ENCODE measurements around the gene RAD51B. TPM values are rescaled to one million over a fixed set of nuclear protein-coding genes. Genes with fewer than 3 reads are reported as not detected.

The RAD51B gene
- total and polyA plus RNA-seq, 2 experiments from 2014 or later = 10.1 to 18.0 TPM

- no peaks in the 10 kb centered on the region for H3K27me3 ChIP-seq
- no peak overlapping the region for H2AFZ ChIP-seq
- no peaks in the 10 kb centered on the region for H3K9me2 ChIP-seq (replicated peaks; ENCODE audit: insufficient read depth)
- peak overlapping the region; percentile 1 for H3K27ac ChIP-seq
- DNase-seq (ENCODE audit: low spot score) = no peak
- no peaks in the 10 kb centered on the region for H3K36me3 ChIP-seq (replicated peaks; ENCODE audit: insufficient read depth, low read depth)
- H3K9me3 ChIP-seq (ENCODE audit: low read depth) = no peaks in the 10 kb centered on the region
- no peaks in the 10 kb centered on the region for H4K20me1 ChIP-seq (ENCODE audit: insufficient read depth, poor library complexity, severe bottlenecking)
- H3K4me1 ChIP-seq (ENCODE audit: insufficient read depth) = peaks cover 41% of the 10 kb centered on the region
- TF ChIP-seq EZH2 (IDR thresholded peaks at IDR 0.05; ENCODE audit: borderline replicate concordance) (no peak), CTCF (IDR thresholded peaks at IDR 0.05; ENCODE audit: poor library complexity) (no peak), EZH2phosphoT487 (IDR thresholded peaks at IDR 0.05; ENCODE audit: low read depth, severe bottlenecking, unreplicated experiment) (no peak)
- H3K4me3 ChIP-seq = no peak overlapping the region
- H3K4me2 ChIP-seq = no peak overlapping the region
- 96% methylated on average over 5 of the region's 5 CpGs for WGBS (ENCODE audit: low lambda C conversion rate, missing lambda C conversion rate)
- no peaks in the 10 kb centered on the region for H3K79me2 ChIP-seq
Measured at GRCh38 chr14:68159701-68160633, 340.4 kb downstream of the RAD51B start.

GRCh38 chr14:68160779-68161546 is 341.4 kb downstream of the RAD51B start:
- H3K79me2 ChIP-seq = no peaks in the 10 kb centered on the region
- 78% methylated on average over 4 of the region's 4 CpGs for WGBS (ENCODE audit: low lambda C conversion rate, missing lambda C conversion rate)
- H3K36me3 ChIP-seq (replicated peaks; ENCODE audit: insufficient read depth, low read depth) = no peaks in the 10 kb centered on the region
- DNase-seq (ENCODE audit: low spot score) = no peak
- H3K4me3 ChIP-seq = no peak overlapping the region
- peaks cover 50% of the 10 kb centered on the region for H3K4me1 ChIP-seq (ENCODE audit: insufficient read depth)
- TF ChIP-seq CTCF (IDR thresholded peaks at IDR 0.05; ENCODE audit: poor library complexity) (no peak), EZH2 (IDR thresholded peaks at IDR 0.05; ENCODE audit: borderline replicate concordance) (no peak), EZH2phosphoT487 (IDR thresholded peaks at IDR 0.05; ENCODE audit: low read depth, severe bottlenecking, unreplicated experiment) (no peak)
- H4K20me1 ChIP-seq (ENCODE audit: insufficient read depth, poor library complexity, severe bottlenecking) = no peaks in the 10 kb centered on the region
- no peak overlapping the region for H2AFZ ChIP-seq
- H3K9me3 ChIP-seq (ENCODE audit: low read depth) = no peaks in the 10 kb centered on the region
- no peak overlapping the region for H3K4me2 ChIP-seq
- H3K27ac ChIP-seq = peak overlapping the region; percentile 12
- H3K9me2 ChIP-seq (replicated peaks; ENCODE audit: insufficient read depth) = no peaks in the 10 kb centered on the region
- H3K27me3 ChIP-seq = no peaks in the 10 kb centered on the region

GRCh38 chr14:68162887-68163286 is 343.3 kb downstream of the RAD51B start:
- no peak overlapping the region for H2AFZ ChIP-seq
- H4K20me1 ChIP-seq (ENCODE audit: insufficient read depth, poor library complexity, severe bottlenecking) = no peaks in the 10 kb centered on the region
- H3K4me2 ChIP-seq = no peak overlapping the region
- H3K9me3 ChIP-seq (ENCODE audit: low read depth) = no peaks in the 10 kb centered on the region
- H3K4me3 ChIP-seq = no peak overlapping the region
- peak overlapping the region; percentile 92 for H3K27ac ChIP-seq
- TF ChIP-seq CTCF (IDR thresholded peaks at IDR 0.05; ENCODE audit: poor library complexity) (no peak), EZH2phosphoT487 (IDR thresholded peaks at IDR 0.05; ENCODE audit: low read depth, severe bottlenecking, unreplicated experiment) (no peak), EZH2 (IDR thresholded peaks at IDR 0.05; ENCODE audit: borderline replicate concordance) (no peak)
- H3K4me1 ChIP-seq (ENCODE audit: insufficient read depth) = peaks cover 53% of the 10 kb centered on the region
- no peaks in the 10 kb centered on the region for H3K27me3 ChIP-seq
- WGBS (ENCODE audit: low lambda C conversion rate, missing lambda C conversion rate) = 47% methylated on average over 4 of the region's 4 CpGs
- H3K36me3 ChIP-seq (replicated peaks; ENCODE audit: insufficient read depth, low read depth) = no peaks in the 10 kb centered on the region
- H3K9me2 ChIP-seq (replicated peaks; ENCODE audit: insufficient read depth) = no peaks in the 10 kb centered on the region
- DNase-seq (ENCODE audit: low spot score) = no peak
- no peaks in the 10 kb centered on the region for H3K79me2 ChIP-seq

Data from hepatocyte (in vitro differentiated cells).